ENCODE results near the gene PPP1R9A. TPM values are rescaled to one million over a fixed set of nuclear protein-coding genes. Genes with fewer than 3 reads are reported as not detected.

PPP1R9A gene
- total RNA-seq, 4 donors from 2014 or later, result 22.4 to 27.5 (median 23.3) TPM

DNA sequence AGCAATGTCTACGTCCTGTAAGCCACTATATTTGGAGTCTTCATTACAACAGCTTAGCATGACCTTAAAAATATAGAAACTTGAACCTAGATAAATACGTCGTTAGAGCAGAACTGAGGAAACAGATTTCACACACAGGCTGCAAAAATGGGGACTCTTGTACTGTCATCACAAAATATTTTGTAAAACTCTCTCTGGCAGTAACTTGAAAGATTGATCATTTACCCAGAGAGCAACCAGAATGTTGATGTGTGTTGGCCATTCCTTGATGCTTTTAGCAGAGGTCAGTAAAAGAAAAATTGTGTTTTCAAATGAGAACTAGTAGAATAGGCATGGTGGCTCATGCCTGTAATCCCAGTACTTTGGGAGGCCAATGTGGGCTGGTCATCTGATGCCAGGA is 431.4 kb downstream of the PPP1R9A start:
- Histone ChIP-seq H3K4me1 (no peaks in the 10 kb centered on the region), H3K4me3 (no peak overlapping the region), H3K36me3 (no peaks in the 10 kb centered on the region), H3K27me3 (no peaks in the 10 kb centered on the region), H3K9me3 (no peaks in the 10 kb centered on the region), H3K27ac (replicated peaks in 1 of 4) (no peak overlapping the region)
- no peak for TF ChIP-seq POLR2A (IDR thresholded peaks at IDR 0.05; ENCODE audit: low read depth)
- no peak for TF ChIP-seq POLR2AphosphoS5 (IDR thresholded peaks at IDR 0.05)
- TF ChIP-seq, protein P1, sequence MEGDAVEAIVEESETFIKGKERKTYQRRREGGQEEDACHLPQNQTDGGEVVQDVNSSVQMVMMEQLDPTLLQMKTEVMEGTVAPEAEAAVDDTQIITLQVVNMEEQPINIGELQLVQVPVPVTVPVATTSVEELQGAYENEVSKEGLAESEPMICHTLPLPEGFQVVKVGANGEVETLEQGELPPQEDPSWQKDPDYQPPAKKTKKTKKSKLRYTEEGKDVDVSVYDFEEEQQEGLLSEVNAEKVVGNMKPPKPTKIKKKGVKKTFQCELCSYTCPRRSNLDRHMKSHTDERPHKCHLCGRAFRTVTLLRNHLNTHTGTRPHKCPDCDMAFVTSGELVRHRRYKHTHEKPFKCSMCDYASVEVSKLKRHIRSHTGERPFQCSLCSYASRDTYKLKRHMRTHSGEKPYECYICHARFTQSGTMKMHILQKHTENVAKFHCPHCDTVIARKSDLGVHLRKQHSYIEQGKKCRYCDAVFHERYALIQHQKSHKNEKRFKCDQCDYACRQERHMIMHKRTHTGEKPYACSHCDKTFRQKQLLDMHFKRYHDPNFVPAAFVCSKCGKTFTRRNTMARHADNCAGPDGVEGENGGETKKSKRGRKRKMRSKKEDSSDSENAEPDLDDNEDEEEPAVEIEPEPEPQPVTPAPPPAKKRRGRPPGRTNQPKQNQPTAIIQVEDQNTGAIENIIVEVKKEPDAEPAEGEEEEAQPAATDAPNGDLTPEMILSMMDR (IDR thresholded peaks at IDR 0.05), result no peak
- TF ChIP-seq EP300 (IDR thresholded peaks at IDR 0.05), result no peak
- 90% methylated on average over 3 of the region's 3 CpGs for WGBS
- DNase-seq (ENCODE audit: extremely low spot score), result no peak
- intact Hi-C loops (cut with DNase I), result no loop called here

DNA sequence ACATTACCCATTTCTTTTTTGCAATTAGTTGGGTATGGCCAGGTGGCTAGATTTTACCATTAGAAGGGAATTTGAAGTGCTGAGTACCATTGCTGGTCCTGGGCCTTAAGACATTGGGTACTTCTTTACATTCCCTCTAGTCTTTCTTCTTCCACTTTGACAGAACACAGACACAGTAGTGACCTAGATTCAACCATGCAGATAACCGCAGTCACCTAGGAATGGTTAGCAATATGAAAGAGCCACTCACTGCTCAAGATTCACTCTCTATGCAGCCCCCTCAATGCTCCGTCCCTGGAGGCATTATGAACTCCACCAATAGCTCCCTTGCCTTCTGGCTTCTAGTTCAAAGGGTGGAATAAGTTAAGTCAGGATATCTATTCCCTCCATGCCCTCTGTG is 433.1 kb downstream of the PPP1R9A start:
- no peaks in the 10 kb centered on the region for H3K4me1 ChIP-seq
- no peaks in the 10 kb centered on the region for H3K9me3 ChIP-seq
- no peaks in the 10 kb centered on the region for H3K36me3 ChIP-seq
- no peak overlapping the region for H3K4me3 ChIP-seq
- intact Hi-C loops (cut with DNase I), result no loop called here
- peak; percentile 64 for DNase-seq (ENCODE audit: extremely low spot score)
- 80% methylated on average over 2 of the region's 2 CpGs for WGBS
- no peaks in the 10 kb centered on the region for H3K27me3 ChIP-seq
- no peak overlapping the region for H3K27ac ChIP-seq (replicated peaks in 1 of 4)
- no peak for TF ChIP-seq POLR2AphosphoS5 (IDR thresholded peaks at IDR 0.05)
- TF ChIP-seq, protein P1 (IDR thresholded peaks at IDR 0.05), result no peak
- no peak for TF ChIP-seq EP300 (IDR thresholded peaks at IDR 0.05)
- no peak for TF ChIP-seq POLR2A (IDR thresholded peaks at IDR 0.05; ENCODE audit: low read depth)

DNA sequence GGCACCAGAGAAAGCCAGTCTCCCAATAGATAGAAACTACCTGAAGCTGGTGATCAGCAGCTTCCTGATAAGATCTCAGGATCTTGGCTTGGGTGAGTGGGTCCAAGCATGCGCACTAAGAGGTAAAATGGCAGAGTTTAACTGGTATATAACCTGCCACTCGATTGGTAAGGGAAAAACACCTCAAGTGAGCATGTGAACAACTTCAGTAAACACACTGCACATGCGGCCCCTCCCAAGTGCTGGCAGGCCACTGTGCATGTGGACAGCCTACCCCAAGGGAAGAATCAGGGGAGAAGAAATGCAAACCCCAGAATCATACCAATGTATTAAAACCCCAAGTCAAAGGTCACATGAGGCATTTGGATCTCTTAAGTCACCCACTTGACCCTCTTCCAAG is 434.6 kb downstream of the PPP1R9A start:
- TF ChIP-seq EP300 (IDR thresholded peaks at IDR 0.05), result no peak
- no peak for TF ChIP-seq POLR2AphosphoS5 (IDR thresholded peaks at IDR 0.05)
- TF ChIP-seq, protein P1 (IDR thresholded peaks at IDR 0.05), result no peak
- TF ChIP-seq POLR2A (IDR thresholded peaks at IDR 0.05; ENCODE audit: low read depth), result no peak
- Histone ChIP-seq H3K4me3 (no peak overlapping the region), H3K4me1 (no peaks in the 10 kb centered on the region), H3K27me3 (no peaks in the 10 kb centered on the region), H3K36me3 (no peaks in the 10 kb centered on the region), H3K9me3 (no peaks in the 10 kb centered on the region), H3K27ac (replicated peaks in 1 of 4) (no peak overlapping the region)
- DNase-seq (ENCODE audit: extremely low spot score), result peak; percentile 39
- WGBS, result 100% methylated on average over 2 of the region's 3 CpGs
- intact Hi-C loops (cut with DNase I), result no loop called here

DNA sequence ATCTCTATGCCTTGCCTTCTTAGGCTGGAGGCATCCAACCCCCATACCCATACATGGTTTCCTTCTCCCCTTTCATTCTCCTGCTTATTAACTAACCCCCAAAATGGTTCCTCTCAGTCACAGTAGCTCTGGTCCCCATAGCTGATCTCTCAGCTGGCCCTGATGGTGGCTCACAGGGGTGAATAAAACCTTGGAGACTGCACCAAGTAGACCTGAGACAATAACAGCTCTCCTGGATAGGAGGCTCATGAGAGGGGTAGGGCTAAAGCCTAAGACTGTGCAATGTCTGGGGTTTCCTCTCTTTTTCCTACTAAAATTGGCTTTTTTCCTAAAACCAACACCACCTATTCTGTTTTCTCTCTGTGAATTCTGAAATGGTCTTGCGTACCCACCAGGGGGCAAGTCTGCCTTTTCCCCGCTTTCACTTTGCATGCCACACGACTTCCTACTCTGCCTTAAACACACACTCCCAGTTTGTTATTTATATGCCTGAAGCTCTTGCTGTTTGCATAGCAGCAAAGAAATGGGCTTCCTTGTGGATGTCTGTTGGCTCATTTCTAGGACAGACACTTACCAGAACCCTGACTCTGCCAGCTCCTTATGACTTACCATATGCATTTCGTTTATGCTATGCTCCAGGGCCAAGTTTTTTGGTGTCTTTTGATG is 435.4 kb downstream of the PPP1R9A start:
- no peaks in the 10 kb centered on the region for H3K27me3 ChIP-seq
- WGBS, result 69% methylated on average over 4 of the region's 4 CpGs
- TF ChIP-seq EP300 (IDR thresholded peaks at IDR 0.05) (no peak), POLR2AphosphoS5 (IDR thresholded peaks at IDR 0.05) (no peak), POLR2A (IDR thresholded peaks at IDR 0.05; ENCODE audit: low read depth) (no peak)
- H3K36me3 ChIP-seq, result no peaks in the 10 kb centered on the region
- no peak overlapping the region for H3K27ac ChIP-seq (replicated peaks in 1 of 4)
- no peaks in the 10 kb centered on the region for H3K4me1 ChIP-seq
- DNase-seq (ENCODE audit: extremely low spot score), result peak; percentile 66
- H3K4me3 ChIP-seq, result no peak overlapping the region
- intact Hi-C loops (cut with DNase I), result no loop called here
- no peaks in the 10 kb centered on the region for H3K9me3 ChIP-seq

Small RNA genes within 50 kb of the gene (small RNA-seq; reads per million reads assigned to genes)
- gene AC002429.1 (0 reads per million in 3 donors), gene HINT1P2 (0 reads per million in 3 donors), gene RNU4-16P (0 reads per million in 3 donors)

All from esophagus muscularis mucosa (tissue), 4 donors.